ENCODE measurements around the gene ZBTB16. TPM values are rescaled to one million over a fixed set of nuclear protein-coding genes. Genes with fewer than 3 reads are reported as not detected.

Gene ZBTB16
- total RNA-seq, 1 donor from 2014 or later = 11.9 TPM

DNA sequence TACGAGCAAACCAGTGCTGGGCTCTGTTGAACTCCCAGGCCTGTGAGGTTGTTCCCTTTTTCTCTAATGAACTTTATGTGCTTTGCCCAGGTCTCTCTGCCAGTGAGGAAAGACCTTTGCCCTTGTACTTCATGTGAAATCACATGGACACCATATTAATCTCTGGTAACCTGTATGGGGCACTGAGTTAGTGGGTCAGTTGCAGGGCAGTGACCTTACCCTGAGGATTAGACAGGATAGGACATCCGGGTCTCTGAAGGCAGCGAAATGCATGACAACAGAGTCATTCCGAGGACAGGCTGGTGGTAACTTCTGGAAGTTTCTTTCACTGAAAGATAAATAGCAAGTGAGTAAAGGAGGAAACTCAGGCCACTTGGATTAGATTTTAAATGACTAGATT is 93.7 kb downstream of the ZBTB16 start:
- DNase-seq (ENCODE audit: extremely low spot score, unreplicated experiment) = no peak
- H3K36me3 Mint-ChIP-seq = no peaks in the 10 kb centered on the region
- no peaks in the 10 kb centered on the region for H3K9me3 Mint-ChIP-seq
- peaks cover 77% of the 10 kb centered on the region for H3K27me3 Mint-ChIP-seq
- no peak overlapping the region for H3K4me3 Mint-ChIP-seq
- TF ChIP-seq, protein P1, sequence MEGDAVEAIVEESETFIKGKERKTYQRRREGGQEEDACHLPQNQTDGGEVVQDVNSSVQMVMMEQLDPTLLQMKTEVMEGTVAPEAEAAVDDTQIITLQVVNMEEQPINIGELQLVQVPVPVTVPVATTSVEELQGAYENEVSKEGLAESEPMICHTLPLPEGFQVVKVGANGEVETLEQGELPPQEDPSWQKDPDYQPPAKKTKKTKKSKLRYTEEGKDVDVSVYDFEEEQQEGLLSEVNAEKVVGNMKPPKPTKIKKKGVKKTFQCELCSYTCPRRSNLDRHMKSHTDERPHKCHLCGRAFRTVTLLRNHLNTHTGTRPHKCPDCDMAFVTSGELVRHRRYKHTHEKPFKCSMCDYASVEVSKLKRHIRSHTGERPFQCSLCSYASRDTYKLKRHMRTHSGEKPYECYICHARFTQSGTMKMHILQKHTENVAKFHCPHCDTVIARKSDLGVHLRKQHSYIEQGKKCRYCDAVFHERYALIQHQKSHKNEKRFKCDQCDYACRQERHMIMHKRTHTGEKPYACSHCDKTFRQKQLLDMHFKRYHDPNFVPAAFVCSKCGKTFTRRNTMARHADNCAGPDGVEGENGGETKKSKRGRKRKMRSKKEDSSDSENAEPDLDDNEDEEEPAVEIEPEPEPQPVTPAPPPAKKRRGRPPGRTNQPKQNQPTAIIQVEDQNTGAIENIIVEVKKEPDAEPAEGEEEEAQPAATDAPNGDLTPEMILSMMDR (conservative IDR thresholded peaks at IDR 0.05) = no peak
- peaks cover 13% of the 10 kb centered on the region for H3K4me1 Mint-ChIP-seq (ENCODE audit: unreplicated experiment)
- no peak overlapping the region for H3K27ac Mint-ChIP-seq

DNA sequence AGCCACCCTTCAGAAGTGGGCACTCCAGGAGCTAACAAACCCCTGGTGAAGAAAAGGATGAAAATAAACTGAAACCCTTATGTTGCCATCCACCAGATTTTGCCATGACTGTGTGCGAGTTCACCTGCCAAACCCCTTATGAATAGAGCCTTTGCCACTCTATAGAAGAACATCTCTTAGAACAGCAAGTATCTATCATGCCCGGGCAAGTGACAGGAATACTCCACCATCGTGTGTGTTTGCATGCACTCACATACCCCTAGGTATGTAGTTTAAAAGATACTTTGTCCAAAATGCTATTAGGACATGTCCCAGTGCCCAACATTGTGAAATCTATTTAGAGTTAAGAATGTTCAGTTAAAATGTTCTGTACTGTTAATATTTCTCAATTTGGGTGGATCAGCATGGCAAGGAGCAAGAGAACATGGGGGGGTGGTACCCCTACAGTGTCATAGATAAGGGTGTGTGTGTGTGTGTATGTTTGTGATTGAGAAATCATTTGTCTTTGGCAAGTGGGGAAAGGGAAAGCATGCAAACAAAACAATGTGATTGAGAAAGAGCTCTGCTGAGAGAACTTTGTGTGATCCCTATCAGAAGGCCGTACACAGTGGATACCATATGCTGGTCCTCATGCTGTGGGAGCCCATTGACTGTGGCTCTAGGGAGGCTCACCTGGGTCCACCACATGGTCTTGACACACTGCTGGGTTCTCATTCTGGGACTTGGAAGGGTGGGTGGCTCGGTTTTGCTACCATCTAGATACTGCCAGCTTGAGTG is 94.9 kb downstream of the ZBTB16 start:
- TF ChIP-seq, protein P1 (conservative IDR thresholded peaks at IDR 0.05) = no peak
- no peak overlapping the region for H3K27ac Mint-ChIP-seq
- no peaks in the 10 kb centered on the region for H3K36me3 Mint-ChIP-seq
- no peaks in the 10 kb centered on the region for H3K9me3 Mint-ChIP-seq
- peaks cover 80% of the 10 kb centered on the region for H3K27me3 Mint-ChIP-seq
- no peak overlapping the region for H3K4me3 Mint-ChIP-seq
- H3K4me1 Mint-ChIP-seq (ENCODE audit: unreplicated experiment) = peaks cover 21% of the 10 kb centered on the region
- DNase-seq (ENCODE audit: extremely low spot score, unreplicated experiment) = no peak

DNA sequence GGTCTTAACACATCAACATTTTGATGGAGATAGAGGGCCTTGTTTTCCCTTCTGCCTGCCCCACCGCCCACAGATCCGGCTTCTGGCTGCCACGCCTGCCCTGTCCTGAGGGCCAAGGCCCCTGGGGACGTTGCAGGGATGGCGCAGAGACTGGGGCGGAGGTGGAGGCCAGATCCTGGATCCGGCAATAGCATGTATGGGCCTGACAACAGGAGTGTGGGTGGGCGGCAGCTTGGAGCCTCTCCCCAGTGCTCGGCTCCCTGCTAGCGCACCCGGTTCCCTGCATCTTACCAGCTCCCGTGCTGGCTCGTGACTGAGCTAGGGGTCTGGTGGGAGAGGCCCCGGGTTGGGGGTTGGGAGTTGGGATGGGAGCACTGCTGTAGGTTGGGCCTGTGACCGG is 95.6 kb downstream of the ZBTB16 start:
- no peaks in the 10 kb centered on the region for H3K9me3 Mint-ChIP-seq
- H3K36me3 Mint-ChIP-seq = no peaks in the 10 kb centered on the region
- H3K4me3 Mint-ChIP-seq = no peak overlapping the region
- DNase-seq (ENCODE audit: extremely low spot score, unreplicated experiment) = no peak
- TF ChIP-seq, protein P1 (conservative IDR thresholded peaks at IDR 0.05) = no peak
- peaks cover 22% of the 10 kb centered on the region for H3K4me1 Mint-ChIP-seq (ENCODE audit: unreplicated experiment)
- H3K27ac Mint-ChIP-seq = no peak overlapping the region
- H3K27me3 Mint-ChIP-seq = peaks cover 82% of the 10 kb centered on the region

- no peaks in the 10 kb centered on the region for H3K9me3 Mint-ChIP-seq
- no peak for DNase-seq (ENCODE audit: extremely low spot score, unreplicated experiment)
- peaks cover 74% of the 10 kb centered on the region for H3K27me3 Mint-ChIP-seq
- TF ChIP-seq, protein P1 (conservative IDR thresholded peaks at IDR 0.05) = no peak
- no peak overlapping the region for H3K27ac Mint-ChIP-seq
- no peak overlapping the region for H3K4me3 Mint-ChIP-seq
- peaks cover 31% of the 10 kb centered on the region for H3K4me1 Mint-ChIP-seq (ENCODE audit: unreplicated experiment)
- H3K36me3 Mint-ChIP-seq = no peaks in the 10 kb centered on the region
Measured at GRCh38 chr11:114156131-114156581, 96.6 kb downstream of the ZBTB16 start.

DNA sequence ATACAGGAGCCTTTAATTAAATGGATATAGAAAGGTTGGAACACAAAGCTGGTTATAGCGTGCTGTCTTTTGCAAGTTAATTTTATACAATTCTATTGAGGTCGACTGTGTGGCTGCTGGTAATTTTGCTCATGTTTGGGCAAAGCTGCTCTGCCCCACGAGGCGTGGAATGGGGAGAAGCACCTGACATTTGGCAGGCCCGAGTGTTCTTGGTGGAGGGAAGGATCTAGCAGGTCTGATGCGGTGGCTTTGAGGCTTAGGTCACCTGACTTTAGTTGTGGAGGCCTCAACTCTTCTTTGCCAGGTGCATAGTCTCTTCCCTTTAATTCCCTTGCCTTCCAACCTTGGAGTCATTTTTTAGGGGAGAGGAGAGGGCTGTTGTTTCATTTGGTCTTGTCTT is 97.3 kb downstream of the ZBTB16 start:
- no peak for DNase-seq (ENCODE audit: extremely low spot score, unreplicated experiment)
- H3K27ac Mint-ChIP-seq = no peak overlapping the region
- no peaks in the 10 kb centered on the region for H3K36me3 Mint-ChIP-seq
- no peak overlapping the region for H3K4me3 Mint-ChIP-seq
- no peaks in the 10 kb centered on the region for H3K9me3 Mint-ChIP-seq
- TF ChIP-seq, protein P1 (conservative IDR thresholded peaks at IDR 0.05) = no peak
- H3K27me3 Mint-ChIP-seq = peaks cover 76% of the 10 kb centered on the region
- H3K4me1 Mint-ChIP-seq (ENCODE audit: unreplicated experiment) = peaks cover 37% of the 10 kb centered on the region

Measured in type B pancreatic cell (in vitro differentiated cells).